ENCODE measurements around the gene EPB41L4A.

DNA sequence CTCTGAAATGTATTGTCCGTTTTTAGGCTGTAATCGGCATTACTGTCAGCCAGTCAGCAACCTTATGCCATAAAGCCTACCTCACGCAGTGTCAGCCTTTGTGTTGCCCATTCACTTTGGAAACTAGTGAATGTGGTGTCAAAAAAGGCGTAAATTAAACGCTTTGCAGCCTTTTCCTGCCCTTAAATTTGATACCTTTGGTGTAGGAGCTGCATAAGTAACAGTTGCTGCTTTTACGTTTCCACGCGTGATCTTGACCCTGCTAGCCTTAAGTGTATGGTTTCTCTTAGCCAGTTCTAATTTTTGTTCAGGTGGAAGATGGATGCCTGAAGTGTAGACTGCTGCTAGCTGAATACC is 257.7 kb downstream of the EPB41L4A start:
- TF ChIP-seq, protein P1, sequence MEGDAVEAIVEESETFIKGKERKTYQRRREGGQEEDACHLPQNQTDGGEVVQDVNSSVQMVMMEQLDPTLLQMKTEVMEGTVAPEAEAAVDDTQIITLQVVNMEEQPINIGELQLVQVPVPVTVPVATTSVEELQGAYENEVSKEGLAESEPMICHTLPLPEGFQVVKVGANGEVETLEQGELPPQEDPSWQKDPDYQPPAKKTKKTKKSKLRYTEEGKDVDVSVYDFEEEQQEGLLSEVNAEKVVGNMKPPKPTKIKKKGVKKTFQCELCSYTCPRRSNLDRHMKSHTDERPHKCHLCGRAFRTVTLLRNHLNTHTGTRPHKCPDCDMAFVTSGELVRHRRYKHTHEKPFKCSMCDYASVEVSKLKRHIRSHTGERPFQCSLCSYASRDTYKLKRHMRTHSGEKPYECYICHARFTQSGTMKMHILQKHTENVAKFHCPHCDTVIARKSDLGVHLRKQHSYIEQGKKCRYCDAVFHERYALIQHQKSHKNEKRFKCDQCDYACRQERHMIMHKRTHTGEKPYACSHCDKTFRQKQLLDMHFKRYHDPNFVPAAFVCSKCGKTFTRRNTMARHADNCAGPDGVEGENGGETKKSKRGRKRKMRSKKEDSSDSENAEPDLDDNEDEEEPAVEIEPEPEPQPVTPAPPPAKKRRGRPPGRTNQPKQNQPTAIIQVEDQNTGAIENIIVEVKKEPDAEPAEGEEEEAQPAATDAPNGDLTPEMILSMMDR (conservative IDR thresholded peaks at IDR 0.05) = no peak
- no peak for TF ChIP-seq ZFX (IDR thresholded peaks at IDR 0.05)

All from C4-2B (cell line).